H1 (cell line): ENCODE data around the gene AGR3. TPM values are rescaled to one million over a fixed set of nuclear protein-coding genes. Genes with fewer than 3 reads are reported as not detected.

ENCODE experiments used
- CTCF ChIA-PET: fragments of 300-600 bp; sonication (Branson Sonifier 250); formaldehyde crosslinking; loops from one replicate; lab custom pipeline; 2021; ENCODE audit not compliant: partially characterized antibody; lab: Charles Lee
- POLR2A ChIA-PET: fragments of 300-600 bp; sonication (Branson Sonifier 250); formaldehyde crosslinking; loops from one replicate; lab custom pipeline; 2021; ENCODE audit warnings: inconsistent platforms; ENCODE audit not compliant: partially characterized antibody; lab: Charles Lee
- DNase-seq, 2 experiments: peaks; one replicate each; pipeline versions ENCODE4 v3.0.0 to v3.0.0-alpha.2; 2010 to 2022; ENCODE audit warnings: low spot score in 2 of 2, low read depth in 1 of 2, mixed read lengths in 1 of 2
- FAIRE-seq: peaks from 2 replicates; lab custom pipeline; 2011; peaks lifted over from hg19 to GRCh38; lab: Jason Lieb, UNC
- H2AFZ ChIP-seq: 2 replicates; pipeline ENCODE4 v1.8.1; 2012; ENCODE audit warnings: low read length, inconsistent platforms
- H2AK5ac ChIP-seq: 2 replicates; pipeline ENCODE4 v1.6.1; 2013; ENCODE audit warnings: low read depth, low read length
- H2BK120ac ChIP-seq: replicated peaks from 2 replicates; pipeline ENCODE3; 2013; ENCODE audit warnings: low read depth, low read length, inconsistent platforms
- H2BK12ac ChIP-seq: 2 replicates; pipeline ENCODE4 v1.6.1; 2013; ENCODE audit warnings: low read depth, low read length
- H2BK15ac ChIP-seq: 2 replicates; pipeline ENCODE4 v1.6.1; 2013; ENCODE audit warnings: low read length
- H2BK20ac ChIP-seq: 2 replicates; pipeline ENCODE4 v1.6.1; 2013; ENCODE audit warnings: low read length
- H2BK5ac ChIP-seq: 2 replicates; pipeline ENCODE4 v1.6.1; 2013; ENCODE audit warnings: low read depth, low read length
- H3K14ac ChIP-seq: 2 replicates; pipeline ENCODE4 v1.6.1; 2013; ENCODE audit warnings: inconsistent platforms; ENCODE audit not compliant: insufficient read length
- H3K18ac ChIP-seq: 2 replicates; pipeline ENCODE4 v1.6.1; 2013; ENCODE audit warnings: low read length; ENCODE audit errors: extremely low read depth
- H3K23ac ChIP-seq: 2 replicates; pipeline ENCODE4 v1.6.1; 2013; ENCODE audit warnings: inconsistent platforms; ENCODE audit not compliant: insufficient read length
- H3K23me2 ChIP-seq: 2 replicates; pipeline ENCODE4 v1.6.1; 2013; ENCODE audit warnings: low read depth, low read length
- H3K27ac ChIP-seq: 2 replicates; pipeline ENCODE4 v1.6.1; 2011; ENCODE audit warnings: low read depth, low read length, inconsistent platforms
- H3K27me3 ChIP-seq, 4 experiments: replicated peaks in 1 of 4; 1 replicate in 1 of 4; 2 replicates in 3 of 4; pipeline versions ENCODE4 v1.6.1 to v1.8.1; 2011 to 2013; ENCODE audit warnings: low read length in 3 of 4, mild to moderate bottlenecking in 3 of 4, inconsistent platforms in 2 of 4, mixed read lengths in 2 of 4, moderate library complexity in 1 of 4; ENCODE audit not compliant: control insufficient read depth in 3 of 4, insufficient read depth in 3 of 4; ENCODE audit errors: extremely low read depth in 1 of 4
- H3K36me3 ChIP-seq, 4 experiments: 2 replicates each; pipeline versions ENCODE4 v1.6.1 to v1.8.1; 2011 to 2013; ENCODE audit warnings: mild to moderate bottlenecking in 4 of 4, low read length in 3 of 4, moderate library complexity in 2 of 4, control low read depth in 1 of 4, inconsistent platforms in 1 of 4; ENCODE audit not compliant: insufficient read depth in 4 of 4, control insufficient read depth in 2 of 4
- H3K4ac ChIP-seq: replicated peaks from 2 replicates; pipeline ENCODE3; 2013; ENCODE audit warnings: low read length, low read depth, mixed read lengths, inconsistent platforms; ENCODE audit not compliant: insufficient read length
- H3K4me1 ChIP-seq, 4 experiments: replicated peaks in 1 of 4; 1 replicate in 1 of 4; 2 replicates in 3 of 4; pipeline versions ENCODE4 v1.6.1 to v1.8.1; 2011 to 2013; ENCODE audit warnings: low read length in 3 of 4, inconsistent platforms in 2 of 4, mixed read lengths in 1 of 4; ENCODE audit not compliant: insufficient read depth in 4 of 4, control insufficient read depth in 3 of 4
- H3K4me2 ChIP-seq, 2 experiments: 2 replicates each; pipeline versions ENCODE4 v1.6.1 to v1.8.1; 2011 to 2013; ENCODE audit warnings: low read depth in 2 of 2, low read length in 2 of 2, control low read depth in 1 of 2, inconsistent platforms in 1 of 2, mild to moderate bottlenecking in 1 of 2; ENCODE audit not compliant: insufficient read depth in 1 of 2
- H3K4me3 ChIP-seq, 4 experiments: fragments of 200-600, 300-600 bp in 1 of 4; sonication (generic), shearing (Covaris generic), sonication (Bioruptor Twin) in 1 of 4; 2 replicates each; pipeline versions ENCODE4 v1.5.1 to v1.8.1; 2011 to 2016; ENCODE audit warnings: low read length in 4 of 4, low read depth in 3 of 4, control low read depth in 2 of 4, inconsistent platforms in 2 of 4, mild to moderate bottlenecking in 2 of 4, mixed read lengths in 1 of 4, moderate library complexity in 1 of 4; ENCODE audit not compliant: insufficient read depth in 2 of 4; ENCODE audit errors: extremely low read depth in 1 of 4
- H3K56ac ChIP-seq: replicated peaks from 2 replicates; pipeline ENCODE3; 2013; ENCODE audit warnings: low read depth, mild to moderate bottlenecking, mixed read lengths, low read length, inconsistent platforms; ENCODE audit not compliant: insufficient read length
- H3K79me1 ChIP-seq: 2 replicates; pipeline ENCODE4 v1.6.1; 2013; ENCODE audit warnings: low read depth, low read length, control low read depth
- H3K79me2 ChIP-seq, 2 experiments: 2 replicates each; pipeline versions ENCODE4 v1.6.1 to v1.8.1; 2012 to 2013; ENCODE audit warnings: low read length in 2 of 2, mild to moderate bottlenecking in 2 of 2, inconsistent platforms in 1 of 2; ENCODE audit not compliant: insufficient read depth in 2 of 2, control insufficient read depth in 1 of 2
- H3K9ac ChIP-seq, 4 experiments: replicated peaks in 1 of 4; 1 replicate in 1 of 4; 2 replicates in 3 of 4; pipeline versions ENCODE4 v1.6.1 to v1.8.1; 2011 to 2013; ENCODE audit warnings: low read depth in 3 of 4, low read length in 3 of 4, control low read depth in 2 of 4, mild to moderate bottlenecking in 2 of 4, moderate library complexity in 2 of 4, inconsistent platforms in 1 of 4; ENCODE audit errors: extremely low read depth in 1 of 4
- H3K9me3 ChIP-seq, 2 experiments: 2 replicates each; pipeline versions ENCODE4 v1.6.1 to v1.8.1; 2012 to 2013; ENCODE audit warnings: mild to moderate bottlenecking in 2 of 2, moderate library complexity in 2 of 2, control low read depth in 1 of 2, inconsistent platforms in 1 of 2, low read depth in 1 of 2, low read length in 1 of 2, mixed read lengths in 1 of 2; ENCODE audit not compliant: insufficient read depth in 2 of 2
- H4K20me1 ChIP-seq, 2 experiments: replicated peaks in 1 of 2; 2 replicates each; pipeline versions ENCODE3 to v1.8.1; 2011 to 2013; ENCODE audit warnings: inconsistent platforms in 2 of 2, low read length in 2 of 2, mild to moderate bottlenecking in 1 of 2; ENCODE audit not compliant: insufficient read depth in 2 of 2, control insufficient read depth in 1 of 2
- H4K5ac ChIP-seq: 2 replicates; pipeline ENCODE4 v1.6.1; 2013; ENCODE audit warnings: low read length, low read depth, mixed read lengths, inconsistent platforms; ENCODE audit not compliant: insufficient read length
- H4K8ac ChIP-seq: 2 replicates; pipeline ENCODE4 v1.8.0; 2013; ENCODE audit warnings: mild to moderate bottlenecking, moderate library complexity, low read length, inconsistent platforms; ENCODE audit not compliant: insufficient read depth; ENCODE audit errors: extremely low read depth
- H4K91ac ChIP-seq: replicated peaks from 2 replicates; pipeline ENCODE3; 2013; ENCODE audit warnings: low read length, mixed read lengths, inconsistent platforms; ENCODE audit not compliant: insufficient read length
- BRCA1 ChIP-seq: IDR thresholded peaks from 2 replicates; pipeline ENCODE4 v1.6.1; 2012; ENCODE audit warnings: low read depth, low read length, improper control_type of control experiment
- CHD1 ChIP-seq: IDR thresholded peaks from 2 replicates; pipeline ENCODE4 v1.6.1; 2012; ENCODE audit warnings: low read depth, low read length, improper control_type of control experiment
- EGR1 ChIP-seq: IDR thresholded peaks from 2 replicates; pipeline ENCODE4 v1.6.1; 2011; ENCODE audit warnings: low read depth, low read length, borderline replicate concordance
- HDAC2 ChIP-seq, 2 experiments: fragments of 300-600 bp in 1 of 2; sonication (generic) in 1 of 2; IDR thresholded peaks; 2 replicates each; pipeline ENCODE4 v1.6.1; 2011 to 2012; ENCODE audit warnings: low read depth in 2 of 2, low read length in 2 of 2, mild to moderate bottlenecking in 2 of 2, moderate library complexity in 2 of 2, borderline replicate concordance in 1 of 2, inconsistent platforms in 1 of 2
- HDAC6 ChIP-seq: IDR thresholded peaks from one replicate; pipeline ENCODE4 v1.7.1; 2012; ENCODE audit warnings: low read depth, mild to moderate bottlenecking, inconsistent platforms, low read length, moderate library complexity
- JUND ChIP-seq: IDR thresholded peaks from 2 replicates; pipeline ENCODE4 v1.6.1; 2011; ENCODE audit warnings: mild to moderate bottlenecking, improper control_type of control experiment, low read length
- KDM4A ChIP-seq: IDR thresholded peaks from one replicate; pipeline ENCODE4 v1.7.1; 2012; ENCODE audit warnings: low read depth, mild to moderate bottlenecking, moderate library complexity, low read length, inconsistent platforms; ENCODE audit not compliant: severe bottlenecking
- PHF8 ChIP-seq: fragments of 200-600 bp; sonication (generic); conservative IDR thresholded peaks from 2 replicates; pipeline ENCODE4 v1.7.1; 2012; ENCODE audit warnings: low read depth, mild to moderate bottlenecking, inconsistent platforms, low read length, moderate library complexity
- POLR2AphosphoS5 ChIP-seq: IDR thresholded peaks from 2 replicates; pipeline ENCODE4 v1.6.1; 2011; ENCODE audit warnings: low read depth, low read length
- RBBP5 ChIP-seq: IDR thresholded peaks from 2 replicates; pipeline ENCODE4 v1.7.1; 2012; ENCODE audit warnings: low read depth, mild to moderate bottlenecking, inconsistent platforms, low read length, moderate library complexity, borderline replicate concordance
- SIRT6 ChIP-seq: IDR thresholded peaks from one replicate; pipeline ENCODE4 v1.7.1; 2012; ENCODE audit warnings: low read length, inconsistent platforms
- SIX5 ChIP-seq: IDR thresholded peaks from 2 replicates; pipeline ENCODE4 v1.6.1; 2011; ENCODE audit warnings: mild to moderate bottlenecking, low read depth, low read length
- TAF1 ChIP-seq: IDR thresholded peaks from 2 replicates; pipeline ENCODE4 v1.6.1; 2011; ENCODE audit warnings: mild to moderate bottlenecking, low read depth, low read length
- YY1 ChIP-seq: IDR thresholded peaks from 2 replicates; pipeline ENCODE4 v1.6.1; 2011; ENCODE audit warnings: low read depth, mild to moderate bottlenecking, low read length
- polyA plus RNA-seq, 7 experiments: library from polyadenylated mRNA; depleted of rRNA in 3 of 7; stranded (reverse) in 5 of 7; unstranded in 2 of 7; fragments of >200 nt in 5 of 7; fragments of 200-250 nt in 2 of 7; gene quantifications; 1 replicate in 5 of 7; 2 replicates in 1 of 7; 4 replicates in 1 of 7; pipeline versions ENCODE4 v1.2.1 to v1.2.3, GENCODE V29; 2011 to 2013; ENCODE audit warnings: missing spikeins in 2 of 7, mixed read lengths in 2 of 7
- total RNA-seq: library from RNA; stranded (reverse); fragmentation: NEBNext Ultra II Directional; extraction: Animal tissue kit (Norgen Biotek cat#: 25700); gene quantifications from 2 replicates; pipeline ENCODE4 v1.2.1, GENCODE V29; 2021
- TF ChIP-seq, protein P1 (sequence below): IDR thresholded peaks from 2 replicates; pipeline ENCODE4 v1.6.1; 2012; ENCODE audit warnings: inconsistent platforms
- TF ChIP-seq, protein P2 (sequence below): IDR thresholded peaks from 2 replicates; pipeline ENCODE4 v1.6.1; 2012; ENCODE audit warnings: inconsistent platforms

AGR3 gene
- total and polyA plus RNA-seq, 2 of the 8 experiments (the other 6 are each of a cell fraction or from before 2014, with no cell fraction given): not detected

DNA sequence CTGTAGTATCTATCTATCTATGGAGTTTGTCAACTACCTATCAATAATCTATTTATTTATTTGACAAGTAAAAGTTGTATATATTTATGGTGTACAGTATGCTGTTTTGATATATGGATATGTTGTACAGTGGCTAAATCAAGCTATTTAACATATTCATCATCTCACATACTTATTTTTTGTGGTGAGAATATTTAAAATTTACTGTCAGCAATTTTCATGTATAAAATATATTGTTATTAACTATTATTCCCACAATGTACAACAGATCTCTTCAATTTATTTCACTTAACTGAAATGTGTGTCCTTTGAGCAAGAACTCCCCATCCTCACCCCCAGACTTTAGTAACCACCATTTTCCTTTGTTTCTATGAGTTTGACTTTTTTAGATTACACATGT lies 14.5 kb downstream of the AGR3 start:
- no peak for FAIRE-seq
- TF ChIP-seq SIX5 (no peak), SIRT6 (no peak), BRCA1 (no peak), HDAC2 (IDR thresholded peaks at IDR 0.05; ENCODE audit: borderline replicate concordance in 1 of 2, low read depth in 2 of 2, low read length in 2 of 2) (no peak), EGR1 (no peak), HDAC6 (no peak), KDM4A (no peak), JUND (no peak), TAF1 (no peak), CHD1 (no peak), PHF8 (no peak), RBBP5 (no peak), POLR2AphosphoS5 (no peak), YY1 (no peak)
- TF ChIP-seq, protein P1, sequence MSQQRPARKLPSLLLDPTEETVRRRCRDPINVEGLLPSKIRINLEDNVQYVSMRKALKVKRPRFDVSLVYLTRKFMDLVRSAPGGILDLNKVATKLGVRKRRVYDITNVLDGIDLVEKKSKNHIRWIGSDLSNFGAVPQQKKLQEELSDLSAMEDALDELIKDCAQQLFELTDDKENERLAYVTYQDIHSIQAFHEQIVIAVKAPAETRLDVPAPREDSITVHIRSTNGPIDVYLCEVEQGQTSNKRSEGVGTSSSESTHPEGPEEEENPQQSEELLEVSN: no peak
- TF ChIP-seq, protein P2, sequence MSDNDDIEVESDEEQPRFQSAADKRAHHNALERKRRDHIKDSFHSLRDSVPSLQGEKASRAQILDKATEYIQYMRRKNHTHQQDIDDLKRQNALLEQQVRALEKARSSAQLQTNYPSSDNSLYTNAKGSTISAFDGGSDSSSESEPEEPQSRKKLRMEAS: no peak

More for the DNA sequence above, 14.5 kb downstream of the AGR3 start:
- Histone ChIP-seq H4K20me1 (no peaks in the 10 kb centered on the region), H3K4me1 (no peaks in the 10 kb centered on the region), H4K5ac (no peak overlapping the region), H3K4ac (no peak overlapping the region), H3K4me3 (no peak overlapping the region), H3K4me2 (no peak overlapping the region), H3K79me2 (no peaks in the 10 kb centered on the region), H3K14ac (no peak overlapping the region), H2BK12ac (no peak overlapping the region), H4K8ac (no peak overlapping the region), H3K9me3 (no peaks in the 10 kb centered on the region), H2BK20ac (no peak overlapping the region), H3K56ac (no peak overlapping the region), H3K9ac (no peak overlapping the region), H2BK15ac (no peak overlapping the region), H2AK5ac (no peak overlapping the region), H3K79me1 (no peaks in the 10 kb centered on the region), H2BK120ac (no peak overlapping the region), H4K91ac (no peak overlapping the region), H3K23ac (no peak overlapping the region), H2BK5ac (no peak overlapping the region), H2AFZ (no peak overlapping the region), H3K27me3 (no peaks in the 10 kb centered on the region), H3K36me3 (no peaks in the 10 kb centered on the region), H3K27ac (no peak overlapping the region), H3K23me2 (no peaks in the 10 kb centered on the region), H3K18ac (no peak overlapping the region)
- no peak for DNase-seq
- CTCF ChIA-PET: no interaction called here
- POLR2A ChIA-PET: no interaction called here
